K562 (cell line): Measurements from ENCODE around the gene CD74.

Source experiments
- CHD2 ChIP-seq: IDR thresholded peaks from 2 replicates; pipeline ENCODE4 v1.6.1; 2011; ENCODE audit warnings: low read depth, low read length
- EP300 ChIP-seq: IDR thresholded peaks from 2 replicates; pipeline ENCODE4 v1.6.1; 2012; ENCODE audit warnings: low read length, improper control_type of control experiment
- GTF2F1 ChIP-seq: IDR thresholded peaks from 2 replicates; pipeline ENCODE4 v1.6.1; 2011; ENCODE audit warnings: low read depth, low read length, improper control_type of control experiment
- HEY1 ChIP-seq: fragments of 250-450 bp; sonication (Bioruptor Pico); IDR thresholded peaks from 2 replicates; pipeline ENCODE4 v1.5.0; 2020; ENCODE audit warnings: mild to moderate bottlenecking, moderate library complexity, borderline replicate concordance
- PHF8 ChIP-seq: fragments of 200-600 bp; sonication (generic); IDR thresholded peaks from 2 replicates; pipeline ENCODE4 v1.6.1; 2012; ENCODE audit warnings: mixed run types, mild to moderate bottlenecking, inconsistent platforms, low read length, moderate library complexity, borderline replicate concordance
- SP2 ChIP-seq: IDR thresholded peaks from 2 replicates; pipeline ENCODE4 v1.6.1; 2011; ENCODE audit warnings: mild to moderate bottlenecking, low read depth, low read length, moderate library complexity; ENCODE audit not compliant: poor library complexity, severe bottlenecking; ENCODE audit errors: extremely low read depth
- TF ChIP-seq, protein P1 (sequence below): sonication (generic); formaldehyde crosslinking; IDR thresholded peaks from 2 replicates; pipeline ENCODE4 v1.9.0; 2022; ENCODE audit warnings: mild to moderate bottlenecking, missing genetic modification reagents
- TF ChIP-seq, protein P2 (sequence below): fragments of 450-650 bp; IDR thresholded peaks from 2 replicates; pipeline ENCODE4 v1.6.1; 2017; ENCODE audit warnings: antibody characterized with exemption

DNA sequence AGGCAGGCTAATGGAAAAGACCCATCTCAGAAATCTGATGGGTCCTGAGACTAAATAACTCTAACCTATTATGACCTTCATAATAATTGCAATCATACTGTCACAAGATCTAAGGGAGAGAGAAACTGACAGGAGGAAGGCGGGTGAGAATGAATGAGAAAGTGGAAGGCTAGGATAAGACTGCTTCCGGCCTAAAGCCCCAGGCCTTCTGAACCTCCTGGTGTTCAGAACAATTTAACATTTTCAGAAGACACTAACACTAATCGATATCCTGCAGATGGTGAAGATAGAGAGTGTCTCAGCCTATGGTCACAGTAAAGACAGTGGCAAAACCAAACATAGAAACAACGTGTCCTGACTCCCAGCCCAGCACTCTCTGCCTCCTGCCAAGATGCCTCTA lies 35.6 kb upstream of the CD74 start:
- TF ChIP-seq PHF8: no peak
- TF ChIP-seq, protein P1, sequence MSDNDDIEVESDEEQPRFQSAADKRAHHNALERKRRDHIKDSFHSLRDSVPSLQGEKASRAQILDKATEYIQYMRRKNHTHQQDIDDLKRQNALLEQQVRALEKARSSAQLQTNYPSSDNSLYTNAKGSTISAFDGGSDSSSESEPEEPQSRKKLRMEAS: no peak
- TF ChIP-seq HEY1: no peak
- TF ChIP-seq EP300: no peak
- no peak for TF ChIP-seq GTF2F1
- no peak for TF ChIP-seq SP2
- no peak for TF ChIP-seq CHD2
- TF ChIP-seq, protein P2, sequence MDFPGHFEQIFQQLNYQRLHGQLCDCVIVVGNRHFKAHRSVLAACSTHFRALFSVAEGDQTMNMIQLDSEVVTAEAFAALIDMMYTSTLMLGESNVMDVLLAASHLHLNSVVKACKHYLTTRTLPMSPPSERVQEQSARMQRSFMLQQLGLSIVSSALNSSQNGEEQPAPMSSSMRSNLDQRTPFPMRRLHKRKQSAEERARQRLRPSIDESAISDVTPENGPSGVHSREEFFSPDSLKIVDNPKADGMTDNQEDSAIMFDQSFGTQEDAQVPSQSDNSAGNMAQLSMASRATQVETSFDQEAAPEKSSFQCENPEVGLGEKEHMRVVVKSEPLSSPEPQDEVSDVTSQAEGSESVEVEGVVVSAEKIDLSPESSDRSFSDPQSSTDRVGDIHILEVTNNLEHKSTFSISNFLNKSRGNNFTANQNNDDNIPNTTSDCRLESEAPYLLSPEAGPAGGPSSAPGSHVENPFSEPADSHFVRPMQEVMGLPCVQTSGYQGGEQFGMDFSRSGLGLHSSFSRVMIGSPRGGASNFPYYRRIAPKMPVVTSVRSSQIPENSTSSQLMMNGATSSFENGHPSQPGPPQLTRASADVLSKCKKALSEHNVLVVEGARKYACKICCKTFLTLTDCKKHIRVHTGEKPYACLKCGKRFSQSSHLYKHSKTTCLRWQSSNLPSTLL: no peak
